SK-N-SH (cell line): ENCODE results near the gene BBS2. TPM values are rescaled to one million over a fixed set of nuclear protein-coding genes. Genes with fewer than 3 reads are reported as not detected.

Source experiments
- CTCF ChIA-PET: fragments of 300-600, 350-600 bp; formaldehyde crosslinking; extraction: SDS; loops from one replicate; lab custom pipeline; 2021; lab: Yijun Ruan, JAX
- POLR2A ChIA-PET: fragments of 350-600 bp; sonication (Branson Sonifier 250); formaldehyde crosslinking; extraction: SDS; loops from one replicate; lab custom pipeline; 2020; ENCODE audit warnings: antibody characterized with exemption, inconsistent platforms; lab: Yijun Ruan, JAX
- DNase-seq: peaks from one replicate; pipeline ENCODE4 v3.0.0; 2012
- H2AFZ ChIP-seq: fragments of 200-600 bp; sonication (generic); 2 replicates; pipeline ENCODE4 v1.8.1; 2016; ENCODE audit warnings: antibody characterized with exemption, mild to moderate bottlenecking, low read depth
- H3F3A ChIP-seq: fragments of 200-600 bp; sonication (generic); replicated peaks from 2 replicates; pipeline ENCODE3; 2016; ENCODE audit warnings: antibody characterized with exemption, mild to moderate bottlenecking; ENCODE audit not compliant: insufficient read depth
- H3K27ac ChIP-seq, 2 experiments: fragments of 200-500 bp in 1 of 2; fragments of 200-600 bp in 1 of 2; sonication (Bioruptor generic) in 1 of 2; sonication (generic), shearing (Covaris generic) in 1 of 2; 2 replicates each; pipeline versions ENCODE4 v1.5.1 to v1.6.1; 2014 to 2016; ENCODE audit warnings: low read depth in 2 of 2, inconsistent platforms in 1 of 2, low read length in 1 of 2, mild to moderate bottlenecking in 1 of 2, mixed read lengths in 1 of 2
- H3K27me3 ChIP-seq: fragments of 200-600 bp; sonication (generic), shearing (Covaris generic); 2 replicates; pipeline ENCODE4 v1.6.1; 2016; ENCODE audit warnings: mixed run types; ENCODE audit not compliant: insufficient read depth
- H3K36me3 ChIP-seq, 2 experiments: fragments of 200-500 bp in 1 of 2; fragments of 200-600 bp in 1 of 2; sonication (Bioruptor generic) in 1 of 2; sonication (generic) in 1 of 2; replicated peaks in 1 of 2; 2 replicates each; pipeline versions ENCODE3 to v1.5.1; 2014 to 2016; ENCODE audit warnings: low read length in 1 of 2, mild to moderate bottlenecking in 1 of 2; ENCODE audit not compliant: insufficient read depth in 2 of 2, control insufficient read depth in 1 of 2
- H3K4me1 ChIP-seq, 2 experiments: fragments of 200-500 bp in 1 of 2; fragments of 200-600 bp in 1 of 2; sonication (Bioruptor generic) in 1 of 2; sonication (generic), shearing (Covaris generic) in 1 of 2; 2 replicates each; pipeline versions ENCODE4 v1.5.1 to v1.6.1; 2014 to 2016; ENCODE audit warnings: low read depth in 1 of 2, low read length in 1 of 2, mixed run types in 1 of 2; ENCODE audit not compliant: insufficient read depth in 2 of 2, control insufficient read depth in 1 of 2
- H3K4me2 ChIP-seq: fragments of 200-600 bp; sonication (generic), shearing (Covaris generic); 2 replicates; pipeline ENCODE4 v1.6.1; 2017; ENCODE audit warnings: mixed run types
- H3K4me3 ChIP-seq, 2 experiments: fragments of 200-500 bp in 1 of 2; fragments of 200-600 bp in 1 of 2; sonication (Bioruptor generic) in 1 of 2; sonication (generic), shearing (Covaris generic) in 1 of 2; 2 replicates each; pipeline versions ENCODE4 v1.5.1 to v1.8.1; 2014 to 2016; ENCODE audit warnings: low read depth in 2 of 2, inconsistent platforms in 1 of 2, low read length in 1 of 2, mild to moderate bottlenecking in 1 of 2, mixed read lengths in 1 of 2, moderate library complexity in 1 of 2
- H3K79me2 ChIP-seq: fragments of 200-600 bp; sonication (generic); 2 replicates; pipeline ENCODE4 v1.8.1; 2017; ENCODE audit warnings: mild to moderate bottlenecking; ENCODE audit not compliant: insufficient read depth
- H3K9ac ChIP-seq: fragments of 200-600 bp; sonication (generic); 2 replicates; pipeline ENCODE4 v1.6.1; 2017; ENCODE audit warnings: mixed run types
- H3K9me2 ChIP-seq: fragments of 200-600 bp; sonication (generic); 2 replicates; pipeline ENCODE4 v1.6.1; 2017; ENCODE audit warnings: mixed run types
- H3K9me3 ChIP-seq: fragments of 200-600 bp; sonication (generic); 2 replicates; pipeline ENCODE4 v1.6.1; 2017; ENCODE audit warnings: mixed run types, mild to moderate bottlenecking, moderate library complexity
- H4K20me1 ChIP-seq: fragments of 200-600 bp; sonication (generic); 2 replicates; pipeline ENCODE4 v1.6.1; 2017; ENCODE audit warnings: mild to moderate bottlenecking, mixed run types; ENCODE audit not compliant: insufficient read depth
- CHD2 ChIP-seq: fragments of 150-350 bp; IDR thresholded peaks from 2 replicates; pipeline ENCODE4 v1.6.1; 2018; ENCODE audit warnings: low read length; ENCODE audit not compliant: partially characterized antibody
- MEF2A ChIP-seq: IDR thresholded peaks from 2 replicates; pipeline ENCODE4 v1.4.0; 2012; ENCODE audit warnings: low read depth, borderline replicate concordance
- MXI1 ChIP-seq: IDR thresholded peaks from 2 replicates; pipeline ENCODE4 v1.6.1; 2012; ENCODE audit warnings: mild to moderate bottlenecking, low read depth, low read length, improper control_type of control experiment
- NFIC ChIP-seq: IDR thresholded peaks from 2 replicates; pipeline ENCODE4 v1.4.0; 2012; ENCODE audit warnings: borderline replicate concordance
- POLR2AphosphoS5 ChIP-seq: IDR thresholded peaks from 2 replicates; pipeline ENCODE4 v1.6.1; 2012; ENCODE audit warnings: low read depth, low read length
- RXRA ChIP-seq: IDR thresholded peaks from 2 replicates; pipeline ENCODE4 v1.4.0; 2012; ENCODE audit warnings: low read depth, mild to moderate bottlenecking, borderline replicate concordance
- SMC3 ChIP-seq: IDR thresholded peaks from 2 replicates; pipeline ENCODE4 v1.6.1; 2012; ENCODE audit warnings: low read depth, low read length, improper control_type of control experiment
- TAF1 ChIP-seq: IDR thresholded peaks from 2 replicates; pipeline ENCODE4 v1.6.1; 2012; ENCODE audit warnings: low read depth, mild to moderate bottlenecking, low read length, moderate library complexity, borderline replicate concordance
- TEAD4 ChIP-seq: IDR thresholded peaks from 2 replicates; pipeline ENCODE4 v1.4.0; 2012; ENCODE audit warnings: mild to moderate bottlenecking, borderline replicate concordance; ENCODE audit not compliant: insufficient read depth
- ZBTB33 ChIP-seq: IDR thresholded peaks from 2 replicates; pipeline ENCODE4 v1.4.0; 2012; ENCODE audit warnings: low read depth, borderline replicate concordance
- WGBS: methylation state at CpG from one replicate; pipeline ENCODE4 v1.1.6; 2017; ENCODE audit warnings: low lambda C conversion rate; 5-methylcytosine and 5-hydroxymethylcytosine counted together
- polyA plus RNA-seq, 3 experiments: library from polyadenylated mRNA; depleted of rRNA; stranded (reverse); fragments of >200 nt; gene quantifications; 2 replicates each; pipeline ENCODE4 v1.2.3, GENCODE V29; 2012

Gene BBS2
- polyA plus RNA-seq, 1 of the 3 experiments (the other 2 are of a cell fraction) = 74.3 TPM

GRCh38 chr16:56483394-56483793, 36.4 kb downstream of the BBS2 start:
- no peak overlapping the region for H2AFZ ChIP-seq
- DNase-seq = no peak
- H3K36me3 ChIP-seq = peaks cover 59 to 65% of the 10 kb centered on the region in 2 experiments
- no peak for TF ChIP-seq POLR2AphosphoS5
- TF ChIP-seq TEAD4 = no peak
- no peak for TF ChIP-seq RXRA
- TF ChIP-seq NFIC = no peak
- no peak for TF ChIP-seq CHD2
- no peak for TF ChIP-seq MXI1
- no peak for TF ChIP-seq TAF1
- no peak for TF ChIP-seq SMC3
- H3K9ac ChIP-seq = no peak overlapping the region
- no peaks in the 10 kb centered on the region for H3K9me3 ChIP-seq
- H3K27ac ChIP-seq = no peak overlapping the region
- 0 out of 2 replicates have a peak, but pooled peaks cover 4% of the 10 kb centered on the region for H3K79me2 ChIP-seq
- H3K4me2 ChIP-seq = no peak overlapping the region
- H4K20me1 ChIP-seq = no peaks in the 10 kb centered on the region
- H3K27me3 ChIP-seq = no peaks in the 10 kb centered on the region
- no peaks in the 10 kb centered on the region; a peak in 2 of 4 replicates for H3K4me1 ChIP-seq
- peaks cover 10% of the 10 kb centered on the region for H3F3A ChIP-seq
- no peak overlapping the region for H3K4me3 ChIP-seq
- CTCF ChIA-PET = interaction anchor here (0.8 kb wide), 1 partner anchor 219 kb away, joined by 3 read pairs; no protein-coding TSS in a partner anchor
- H3K9me2 ChIP-seq = no peaks in the 10 kb centered on the region
- POLR2A ChIA-PET = interaction anchor here (0.6 kb wide), 1 partner anchor 538 kb away, joined by 3 read pairs; no protein-coding TSS in a partner anchor

GRCh38 chr16:56482683-56483236, 37.1 kb downstream of the BBS2 start:
- Histone ChIP-seq H3F3A (peaks cover 11% of the 10 kb centered on the region), H3K79me2 (0 out of 2 replicates have a peak, but pooled peaks cover 9% of the 10 kb centered on the region), H4K20me1 (no peaks in the 10 kb centered on the region), H3K36me3 (peaks cover 60 to 65% of the 10 kb centered on the region in 2 experiments), H2AFZ (no peak overlapping the region), H3K27me3 (no peaks in the 10 kb centered on the region), H3K4me1 (no peaks in the 10 kb centered on the region; a peak in 1 of 4 replicates), H3K9ac (no peak overlapping the region), H3K9me2 (no peaks in the 10 kb centered on the region), H3K4me3 (no peak overlapping the region), H3K27ac (no peak overlapping the region), H3K4me2 (no peak overlapping the region), H3K9me3 (no peaks in the 10 kb centered on the region)
- ChIA-PET CTCF (no interaction called here), POLR2A (no interaction called here)
- no peak for DNase-seq
- no peak for TF ChIP-seq ZBTB33
- TF ChIP-seq MEF2A = no peak
- 96% methylated on average over 5 of the region's 5 CpGs for WGBS
